ENCODE measurements around the gene CERS6. TPM values are rescaled to one million over a fixed set of nuclear protein-coding genes. Genes with fewer than 3 reads are reported as not detected.

CERS6 gene
- total and polyA plus RNA-seq, 10 of the 15 experiments (the other 5 are each of a cell fraction or from before 2014, with no cell fraction given) = 1.3 to 20.4 (median 14.1) TPM

DNA sequence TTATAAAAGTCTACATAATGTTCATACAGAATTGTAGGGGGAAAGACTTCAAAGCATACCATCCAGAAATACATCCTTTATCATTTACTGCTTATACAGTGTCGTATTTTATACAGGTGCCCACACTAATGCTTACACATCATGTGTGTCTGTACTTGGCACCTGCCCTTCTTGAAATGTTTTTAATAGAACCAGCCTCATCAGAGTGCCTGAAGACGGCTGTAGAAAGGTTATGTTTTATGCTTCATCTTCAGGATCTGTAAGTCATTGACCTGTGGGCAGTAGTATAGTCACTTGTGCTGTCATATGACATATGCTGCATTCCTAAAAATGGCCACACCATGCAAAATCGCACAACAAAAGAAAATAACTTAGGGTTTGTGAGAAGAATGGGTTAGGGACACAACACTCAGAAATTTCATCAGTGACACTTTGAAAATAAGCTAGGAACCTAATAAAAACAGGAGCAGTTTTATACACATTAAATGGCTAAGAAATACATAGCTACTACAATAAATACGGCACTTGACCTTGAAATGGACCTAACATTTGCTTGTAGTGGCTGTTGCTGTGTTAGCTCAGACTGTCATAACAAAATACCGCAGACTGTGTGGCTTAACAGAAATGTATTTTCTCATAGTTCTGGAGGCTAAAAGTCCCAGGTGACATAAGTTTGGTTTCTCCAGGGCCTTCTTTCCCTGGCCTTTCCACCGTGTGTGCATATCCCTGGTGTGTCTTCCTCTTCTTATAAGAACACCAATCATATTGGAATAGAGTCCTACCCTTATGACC, 112.6 kb downstream of the CERS6 start (continued):
- TF ChIP-seq RELB (IDR thresholded peaks at IDR 0.05; ENCODE audit: low read depth) = no peak
- TF ChIP-seq, protein P1, sequence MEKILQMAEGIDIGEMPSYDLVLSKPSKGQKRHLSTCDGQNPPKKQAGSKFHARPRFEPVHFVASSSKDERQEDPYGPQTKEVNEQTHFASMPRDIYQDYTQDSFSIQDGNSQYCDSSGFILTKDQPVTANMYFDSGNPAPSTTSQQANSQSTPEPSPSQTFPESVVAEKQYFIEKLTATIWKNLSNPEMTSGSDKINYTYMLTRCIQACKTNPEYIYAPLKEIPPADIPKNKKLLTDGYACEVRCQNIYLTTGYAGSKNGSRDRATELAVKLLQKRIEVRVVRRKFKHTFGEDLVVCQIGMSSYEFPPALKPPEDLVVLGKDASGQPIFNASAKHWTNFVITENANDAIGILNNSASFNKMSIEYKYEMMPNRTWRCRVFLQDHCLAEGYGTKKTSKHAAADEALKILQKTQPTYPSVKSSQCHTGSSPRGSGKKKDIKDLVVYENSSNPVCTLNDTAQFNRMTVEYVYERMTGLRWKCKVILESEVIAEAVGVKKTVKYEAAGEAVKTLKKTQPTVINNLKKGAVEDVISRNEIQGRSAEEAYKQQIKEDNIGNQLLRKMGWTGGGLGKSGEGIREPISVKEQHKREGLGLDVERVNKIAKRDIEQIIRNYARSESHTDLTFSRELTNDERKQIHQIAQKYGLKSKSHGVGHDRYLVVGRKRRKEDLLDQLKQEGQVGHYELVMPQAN (conservative IDR thresholded peaks at IDR 0.05) = no peak
- no peak for TF ChIP-seq CBFB (IDR thresholded peaks at IDR 0.05; ENCODE audit: low read depth)
- TF ChIP-seq SMARCA5 (IDR thresholded peaks at IDR 0.05) = no peak
- TF ChIP-seq, protein P2, sequence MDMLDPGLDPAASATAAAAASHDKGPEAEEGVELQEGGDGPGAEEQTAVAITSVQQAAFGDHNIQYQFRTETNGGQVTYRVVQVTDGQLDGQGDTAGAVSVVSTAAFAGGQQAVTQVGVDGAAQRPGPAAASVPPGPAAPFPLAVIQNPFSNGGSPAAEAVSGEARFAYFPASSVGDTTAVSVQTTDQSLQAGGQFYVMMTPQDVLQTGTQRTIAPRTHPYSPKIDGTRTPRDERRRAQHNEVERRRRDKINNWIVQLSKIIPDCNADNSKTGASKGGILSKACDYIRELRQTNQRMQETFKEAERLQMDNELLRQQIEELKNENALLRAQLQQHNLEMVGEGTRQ (IDR thresholded peaks at IDR 0.05; ENCODE audit: borderline replicate concordance, low read depth, low read length) = no peak
- TF ChIP-seq EGR1 (IDR thresholded peaks at IDR 0.05; ENCODE audit: borderline replicate concordance in 1 of 2, low read depth in 2 of 2, low read length in 2 of 2) = no peak
- TF ChIP-seq ZNF622 (IDR thresholded peaks at IDR 0.05) = no peak

All from GM12878 (cell line).